ENCODE results near the gene PSMC5.
"Not testable (repeated sequence)": the region's sequence is repeated elsewhere in the genome, so short reads cannot be mapped to it uniquely, and the experiment has no call there.

The PSMC5 gene
- total RNA-seq: 109 to 171 reads per million in 2 experiments

DNA sequence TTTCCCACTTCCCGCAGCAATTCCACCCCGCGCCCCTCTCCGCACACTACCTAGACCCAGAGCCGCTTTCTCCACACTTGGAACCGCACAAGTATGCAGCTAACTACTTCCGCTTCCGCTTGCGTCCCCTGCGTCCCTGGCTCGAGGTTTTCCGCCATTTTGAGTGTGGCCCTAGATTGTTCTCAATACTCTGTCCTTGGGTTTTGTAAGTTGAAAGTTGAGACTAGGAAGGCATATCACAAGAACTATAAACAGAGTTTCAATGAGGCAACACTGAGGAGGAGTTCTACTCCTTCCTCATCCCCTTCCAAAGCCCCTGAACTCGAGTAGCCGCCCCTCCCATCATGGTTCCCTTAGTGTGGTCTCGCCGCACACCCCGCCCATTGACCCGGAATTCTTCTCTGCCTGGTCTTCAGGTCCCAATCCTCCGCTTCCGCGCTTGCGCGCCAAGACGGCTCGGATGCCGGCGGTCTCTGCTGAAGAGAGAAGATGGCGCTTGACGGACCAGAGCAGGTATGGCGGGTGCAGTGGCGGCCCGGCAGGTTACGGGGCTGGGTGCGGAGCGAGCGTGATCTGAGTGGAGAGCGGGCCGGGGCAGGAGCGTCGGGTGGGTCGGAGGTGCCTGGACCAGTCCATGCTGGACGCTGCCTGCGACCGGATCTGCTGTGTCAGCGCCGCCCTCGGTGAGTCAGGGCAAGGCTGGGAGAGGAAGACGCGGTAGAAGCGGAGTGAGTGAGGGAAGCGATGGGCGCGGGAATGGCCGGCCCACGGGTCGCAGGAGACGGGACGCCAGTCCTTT lies at the start of gene PSMC5, which contains the start of gene FTSJ3:
PSMC5 (plus strand) TSS at position 430 of the 799 bp plus-strand sequence; CDS start at position 490, 60 bp downstream.
FTSJ3 (minus strand) TSS at position 662 of the 799 bp plus-strand sequence. CDS start 761 bp downstream, outside the sequence.
- DNase-seq (ENCODE audit: low read depth): peak; percentile 93

DNA sequence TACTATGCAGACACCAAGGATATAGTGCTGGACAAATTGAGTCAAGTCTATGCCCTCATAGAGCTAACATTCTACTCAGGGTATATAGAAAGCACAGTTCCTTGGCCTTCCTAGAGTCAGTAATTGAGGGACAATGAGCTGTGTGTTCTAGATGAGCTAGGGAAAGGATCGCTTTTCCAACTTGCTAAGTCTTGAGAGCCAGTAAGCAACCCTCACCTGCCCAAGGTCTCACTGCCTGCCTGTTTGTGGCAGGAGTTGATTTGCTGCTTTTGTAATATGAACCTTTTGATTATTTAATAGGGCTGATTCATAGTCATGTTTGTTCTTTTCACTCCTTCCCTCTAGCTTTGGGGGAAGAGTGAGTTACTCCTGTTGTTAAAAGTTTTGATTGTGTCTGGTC lies 46.7 kb upstream of the PSMC5 start:
- no peak for DNase-seq (ENCODE audit: low read depth)

DNA sequence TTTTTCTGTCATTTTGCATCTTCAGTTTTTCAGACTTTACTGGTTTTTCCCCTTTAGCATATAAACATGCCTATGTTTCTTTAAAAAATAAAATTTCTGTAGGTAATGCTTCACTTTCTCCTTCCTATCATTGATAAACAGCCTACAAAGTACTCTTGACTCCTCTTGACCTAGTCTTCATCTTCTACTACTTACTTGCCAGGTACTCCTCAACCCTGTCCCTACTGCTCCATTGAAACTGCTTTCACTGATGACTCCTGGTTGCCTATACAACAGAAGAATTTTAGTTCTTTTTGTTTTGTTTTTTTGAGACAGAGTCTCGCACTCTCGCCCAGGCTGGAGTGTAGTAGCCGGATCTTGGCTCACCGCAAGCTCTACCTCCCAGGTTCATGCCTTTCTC lies 46.3 kb upstream of the PSMC5 start:
- no peak for DNase-seq (ENCODE audit: low read depth)

DNA sequence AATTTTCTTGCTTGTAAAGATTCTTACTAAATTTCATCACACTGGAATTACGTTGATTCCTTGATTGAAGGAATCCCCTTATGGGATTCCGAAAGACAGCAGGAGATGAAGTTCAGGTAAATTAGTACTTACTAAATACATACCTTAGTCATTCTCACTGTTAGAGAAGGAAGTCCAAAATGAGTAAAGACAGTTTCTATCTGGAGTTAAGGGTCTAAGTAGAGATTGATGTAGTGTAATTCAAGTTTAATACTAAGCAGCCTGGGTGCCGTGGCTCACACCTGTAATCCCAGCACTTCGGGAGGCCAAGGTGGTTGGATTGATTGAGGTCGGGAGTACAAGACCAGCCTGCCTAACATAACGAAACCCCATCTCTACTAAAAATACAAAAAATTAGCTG lies 43.7 kb upstream of the PSMC5 start:
- no peak for DNase-seq (ENCODE audit: low read depth)

DNA sequence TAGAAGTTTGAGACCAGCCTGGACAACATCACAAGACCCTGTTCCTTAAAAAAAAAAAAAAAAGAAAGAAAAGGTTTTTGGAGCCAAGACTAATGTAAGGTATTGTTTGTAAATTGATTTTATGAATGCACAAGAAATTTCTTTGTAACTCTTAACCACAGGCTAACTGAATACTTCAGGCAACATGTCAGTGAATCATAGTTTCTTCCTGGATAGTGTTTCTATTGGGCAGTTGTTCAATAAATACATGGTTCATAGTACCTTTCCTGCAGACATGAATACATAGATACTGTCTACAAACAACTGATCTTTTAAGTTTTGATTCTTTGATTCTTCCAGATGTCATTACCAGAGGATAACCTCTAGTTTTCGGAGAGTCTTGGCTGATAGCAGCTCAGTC lies 41.7 kb upstream of the PSMC5 start:
- no peak for DNase-seq (ENCODE audit: low read depth)

DNA sequence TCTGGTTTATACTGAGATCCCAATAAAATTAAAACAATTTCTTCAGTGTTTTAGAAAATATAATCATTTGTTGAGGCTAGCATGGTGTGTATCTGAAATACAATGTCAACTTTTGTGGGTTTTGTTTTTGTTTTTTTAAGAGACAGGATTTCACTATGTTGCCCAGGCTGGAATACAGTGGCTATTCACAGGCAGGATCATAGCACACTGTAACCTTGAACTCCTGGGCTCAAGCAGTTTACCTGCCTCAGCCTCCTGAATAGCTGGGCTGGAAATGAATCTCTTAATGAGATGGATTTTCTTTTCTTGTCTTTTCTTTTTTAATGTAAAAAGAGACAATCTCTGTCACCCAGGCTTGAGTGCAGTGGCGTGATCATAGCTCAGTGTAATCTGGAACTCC lies 41.1 kb upstream of the PSMC5 start:
- DNase-seq (ENCODE audit: low read depth): no peak

DNA sequence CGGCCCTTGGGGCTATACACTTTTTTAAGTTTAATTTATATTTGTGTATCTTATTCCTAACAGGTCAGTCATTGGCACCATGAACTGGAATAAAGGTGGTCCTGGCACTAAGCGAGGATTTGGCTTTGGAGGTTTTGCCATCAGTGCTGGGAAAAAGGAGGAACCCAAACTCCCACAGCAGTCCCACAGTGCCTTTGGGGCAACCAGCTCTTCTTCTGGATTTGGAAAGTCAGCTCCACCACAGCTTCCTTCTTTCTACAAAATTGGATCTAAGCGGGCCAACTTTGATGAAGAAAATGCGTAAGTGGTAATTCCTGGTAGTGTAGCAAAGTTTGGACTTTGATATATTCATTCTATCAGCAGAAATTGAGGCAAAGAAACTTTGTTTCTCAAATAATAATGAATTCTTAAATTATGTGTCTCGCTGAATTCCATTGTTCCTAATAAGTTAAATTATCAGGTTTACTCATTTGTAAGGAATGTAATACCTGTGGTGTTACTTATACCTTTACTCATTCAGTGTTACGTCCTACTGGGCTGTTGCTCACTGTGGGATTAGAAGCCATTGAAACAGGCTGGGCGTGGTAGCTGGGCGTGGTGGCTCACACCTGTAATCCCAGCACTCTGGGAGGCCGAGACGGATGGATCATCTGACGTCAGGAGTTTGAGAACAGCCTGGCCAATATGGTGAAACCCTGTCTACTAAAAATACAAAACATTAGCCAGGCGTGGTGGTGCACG lies 40.1 kb upstream of the PSMC5 start:
- DNase-seq (ENCODE audit: low read depth): no peak

DNA sequence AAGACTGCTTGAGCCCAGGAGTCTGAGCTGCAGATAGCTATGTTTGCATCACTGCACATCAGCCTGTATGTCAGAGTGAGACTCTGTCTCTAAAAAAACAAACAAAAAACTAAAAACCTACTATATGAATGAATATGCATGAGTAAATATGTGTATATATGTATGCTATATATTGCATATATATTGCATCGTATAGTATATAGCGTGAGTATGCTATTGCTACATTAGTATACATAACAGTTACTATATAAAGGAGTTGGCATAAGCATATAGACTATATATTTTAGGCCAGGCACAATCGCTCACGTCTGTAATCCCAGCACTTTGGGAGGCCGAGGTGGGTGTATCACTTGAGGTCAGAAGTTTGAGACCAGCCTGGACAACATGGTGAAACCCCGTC lies 37.2 kb upstream of the PSMC5 start:
- no peak for DNase-seq (ENCODE audit: low read depth)

DNA sequence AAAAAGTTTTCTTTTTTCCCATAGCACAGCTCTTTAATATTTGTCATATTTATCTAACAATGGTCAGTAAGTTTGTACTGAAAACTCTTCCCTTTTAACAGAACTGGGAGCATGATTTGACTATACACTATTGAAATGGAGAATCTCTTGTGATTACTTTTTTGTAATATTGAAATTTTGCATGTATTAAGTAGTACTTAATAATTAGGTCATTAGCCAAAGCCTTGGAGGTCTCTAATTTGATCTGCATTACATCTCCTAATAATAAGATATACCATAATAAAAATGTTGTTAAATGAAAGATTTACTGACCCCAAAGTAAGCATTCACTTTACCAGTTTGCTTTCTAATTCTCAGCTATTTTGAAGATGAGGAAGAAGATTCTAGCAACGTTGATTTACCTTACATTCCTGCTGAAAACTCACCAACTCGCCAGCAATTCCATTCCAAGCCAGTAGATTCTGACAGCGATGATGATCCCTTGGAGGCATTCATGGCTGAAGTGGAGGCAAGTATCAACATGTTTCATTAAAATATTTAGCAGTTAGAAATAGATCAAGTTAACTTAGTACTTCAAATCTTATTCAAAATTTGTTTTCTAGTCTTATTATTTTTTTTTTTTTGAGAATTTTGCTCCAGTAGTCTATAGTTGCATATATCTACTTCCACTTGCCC lies 35.0 kb upstream of the PSMC5 start:
- no peak for DNase-seq (ENCODE audit: low read depth)

DNA sequence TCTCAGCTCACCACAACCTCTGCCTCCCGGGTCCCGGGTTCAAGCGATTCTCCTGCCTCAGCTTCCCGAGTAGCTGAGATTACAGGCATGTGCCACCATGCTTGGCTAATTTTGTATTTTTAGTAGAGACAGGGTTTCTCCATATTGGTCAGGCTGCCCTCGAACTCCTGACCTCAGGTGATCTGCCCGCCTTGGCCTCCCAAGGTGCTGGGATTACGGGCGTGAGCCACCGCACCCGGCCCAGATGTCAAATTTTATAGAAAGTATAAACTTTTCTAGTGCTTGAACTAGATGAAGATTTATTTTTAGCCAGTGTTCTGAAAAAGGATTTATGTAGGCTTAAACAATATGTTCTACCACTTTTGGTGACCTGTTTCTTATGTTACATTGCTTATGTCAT lies 30.9 kb upstream of the PSMC5 start:
- not testable (repeated sequence) for DNase-seq (ENCODE audit: low read depth)

DNA sequence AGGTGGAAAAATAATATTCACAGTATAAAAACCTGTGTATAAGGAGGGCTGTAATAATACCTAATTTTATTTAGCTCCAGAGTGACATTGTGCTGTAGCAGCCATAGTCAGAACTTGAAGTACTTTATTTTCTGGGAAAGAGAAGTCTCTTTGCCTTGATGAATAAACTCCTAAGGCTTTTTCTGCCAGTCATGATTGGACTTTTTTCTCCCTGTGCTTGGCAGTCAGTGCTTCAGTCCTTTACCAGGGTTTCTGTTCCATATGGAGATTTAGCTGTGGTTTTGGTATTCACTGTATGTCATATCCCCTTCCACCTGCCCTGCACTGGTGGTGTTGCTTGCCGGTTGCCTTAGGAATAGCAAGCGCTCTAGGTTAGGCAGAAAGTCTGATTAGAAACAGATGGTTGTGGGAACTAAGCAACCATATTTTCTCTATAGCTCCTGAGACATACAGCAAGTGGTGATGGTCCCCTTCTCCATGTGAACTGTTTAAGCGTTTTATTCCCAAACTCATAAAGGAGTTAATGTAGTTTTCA lies 28.6 kb upstream of the PSMC5 start:
- DNase-seq (ENCODE audit: low read depth): no peak

DNA sequence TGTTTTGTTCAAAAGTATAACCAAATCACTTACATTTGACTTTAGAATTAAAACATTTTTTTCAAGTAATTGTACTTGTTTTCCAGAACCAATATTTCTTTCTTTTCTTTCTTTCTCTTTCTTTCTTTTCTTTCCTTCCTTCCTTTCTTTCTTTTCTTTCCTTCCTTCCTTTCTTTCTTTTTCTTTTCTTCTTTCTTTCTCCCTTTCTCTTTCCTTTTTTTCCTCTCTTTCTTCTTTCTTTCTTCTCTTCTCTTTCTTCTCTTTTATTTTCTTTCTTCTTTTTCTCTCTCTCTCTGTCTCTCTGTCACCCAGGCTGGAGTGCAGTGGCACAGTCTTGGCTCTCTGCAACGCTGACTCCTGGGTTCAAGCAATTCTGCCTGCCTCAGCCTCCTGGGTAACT lies 26.4 kb upstream of the PSMC5 start:
- DNase-seq (ENCODE audit: low read depth): no peak

DNA sequence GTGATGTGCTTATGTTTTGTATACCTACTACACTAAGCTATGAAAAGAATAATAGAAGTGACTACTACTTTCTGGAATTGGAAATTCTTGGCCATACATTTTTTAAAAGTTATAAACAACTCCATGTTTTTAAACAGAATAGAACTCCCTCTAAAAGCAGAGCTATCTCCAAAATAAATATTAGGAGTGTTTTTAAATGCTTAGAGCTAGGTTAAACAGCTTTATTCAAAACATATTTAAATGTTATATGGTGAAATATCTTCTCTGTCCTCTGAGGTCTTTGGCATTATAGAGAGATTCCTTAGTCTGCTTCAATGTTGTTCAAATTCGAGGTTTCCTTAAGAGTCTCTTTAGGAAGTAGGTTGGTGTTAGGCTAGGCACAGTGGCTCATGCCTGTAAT lies 22.9 kb upstream of the PSMC5 start:
- DNase-seq (ENCODE audit: low read depth): no peak

DNA sequence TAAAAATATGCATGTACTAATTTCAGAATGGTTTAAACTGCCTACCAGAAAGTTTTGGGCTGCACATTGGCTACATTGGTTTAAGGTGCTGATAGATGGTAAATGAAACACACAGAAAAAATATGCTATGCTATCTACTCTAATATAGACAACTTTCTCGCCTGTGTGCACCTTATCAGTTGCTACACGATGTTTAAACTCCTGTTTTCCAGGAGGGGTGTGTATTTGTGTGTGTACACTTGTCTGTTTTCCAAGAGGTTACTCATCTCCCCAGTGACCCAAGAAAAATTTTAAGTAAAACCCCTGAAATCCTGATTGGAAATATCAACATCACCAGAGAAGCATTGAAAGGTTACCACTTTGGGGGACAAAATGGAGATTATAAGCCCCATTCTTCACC lies 21.6 kb upstream of the PSMC5 start:
- no peak for DNase-seq (ENCODE audit: low read depth)

DNA sequence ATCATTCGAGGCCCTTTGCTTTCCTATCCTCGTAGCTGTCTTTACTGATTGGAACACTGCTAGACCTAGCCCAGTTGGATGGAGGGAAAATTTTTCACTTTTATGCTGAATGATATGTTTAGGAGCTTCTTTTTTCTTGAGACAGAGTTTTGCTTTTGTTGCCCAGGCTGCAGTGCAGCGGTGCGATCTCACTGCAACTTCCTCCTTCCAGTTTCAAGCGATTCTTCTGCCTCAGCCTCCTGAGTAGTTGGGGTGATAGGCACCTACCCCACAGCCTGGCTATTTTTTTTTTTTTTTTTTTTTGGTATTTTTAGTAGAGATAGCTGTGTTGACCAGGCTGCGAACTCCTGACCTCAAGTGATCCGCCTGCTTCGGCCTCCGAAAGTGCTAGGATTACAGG lies 17.3 kb upstream of the PSMC5 start:
- DNase-seq (ENCODE audit: low read depth): no peak

DNA sequence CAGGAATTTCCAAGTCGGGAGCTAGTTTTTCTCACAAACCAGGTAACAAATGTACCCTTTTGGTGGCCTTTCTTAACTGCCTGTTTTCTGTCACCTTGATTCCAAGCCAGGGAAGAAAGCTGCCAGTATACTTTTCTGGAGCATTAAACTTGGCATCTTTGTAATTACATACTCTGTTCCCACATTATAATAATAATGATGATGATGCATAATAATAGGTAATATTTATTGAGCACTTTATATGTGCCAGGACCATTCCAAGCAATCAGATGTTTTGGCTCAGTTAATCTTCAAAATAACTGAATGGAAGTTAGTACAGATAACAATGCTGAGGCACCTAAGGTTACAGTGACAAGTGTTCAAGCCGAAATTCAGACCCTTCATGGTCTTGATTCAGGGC lies 11.1 kb upstream of the PSMC5 start:
- no peak for DNase-seq (ENCODE audit: low read depth)

DNA sequence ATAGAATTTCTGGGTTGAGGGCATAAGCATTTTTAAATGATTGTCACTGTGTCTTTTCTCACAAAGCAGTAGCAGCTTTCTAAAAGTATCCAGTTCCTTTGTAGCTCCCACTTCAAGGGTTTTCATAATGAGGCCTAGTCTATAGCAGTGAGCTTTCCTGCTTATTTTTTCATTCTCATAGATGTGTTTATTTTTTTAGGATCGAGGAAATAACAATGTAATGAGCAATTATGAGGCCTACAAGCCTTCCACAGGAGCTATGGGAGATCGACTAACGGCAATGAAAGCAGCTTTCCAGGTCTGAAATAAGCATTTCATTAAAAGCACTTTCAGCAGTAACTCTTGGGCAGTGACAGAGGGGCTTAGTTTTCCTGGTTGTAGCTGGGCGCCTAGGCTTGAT lies 10.6 kb upstream of the PSMC5 start:
- no peak for DNase-seq (ENCODE audit: low read depth)

DNA sequence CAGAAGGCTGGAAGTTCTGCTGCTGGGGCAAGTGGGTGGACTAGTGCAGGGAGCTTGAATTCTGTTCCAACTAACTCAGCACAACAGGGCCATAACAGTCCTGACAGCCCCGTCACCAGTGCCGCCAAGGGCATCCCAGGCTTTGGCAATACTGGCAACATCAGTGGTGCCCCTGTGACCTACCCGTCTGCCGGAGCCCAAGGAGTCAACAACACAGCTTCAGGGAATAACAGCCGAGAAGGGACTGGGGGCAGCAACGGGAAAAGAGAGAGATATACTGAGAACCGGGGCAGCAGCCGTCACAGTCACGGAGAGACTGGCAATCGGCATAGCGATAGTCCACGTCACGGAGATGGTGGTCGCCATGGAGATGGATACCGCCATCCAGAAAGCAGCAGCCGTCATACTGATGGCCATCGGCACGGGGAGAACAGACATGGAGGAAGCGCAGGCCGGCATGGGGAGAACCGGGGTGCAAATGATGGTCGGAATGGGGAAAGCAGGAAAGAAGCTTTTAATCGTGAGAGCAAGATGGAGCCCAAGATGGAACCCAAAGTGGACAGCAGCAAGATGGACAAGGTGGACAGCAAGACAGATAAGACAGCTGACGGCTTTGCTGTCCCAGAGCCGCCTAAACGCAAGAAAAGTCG lies 9.4 kb upstream of the PSMC5 start:
- DNase-seq (ENCODE audit: low read depth): no peak

DNA sequence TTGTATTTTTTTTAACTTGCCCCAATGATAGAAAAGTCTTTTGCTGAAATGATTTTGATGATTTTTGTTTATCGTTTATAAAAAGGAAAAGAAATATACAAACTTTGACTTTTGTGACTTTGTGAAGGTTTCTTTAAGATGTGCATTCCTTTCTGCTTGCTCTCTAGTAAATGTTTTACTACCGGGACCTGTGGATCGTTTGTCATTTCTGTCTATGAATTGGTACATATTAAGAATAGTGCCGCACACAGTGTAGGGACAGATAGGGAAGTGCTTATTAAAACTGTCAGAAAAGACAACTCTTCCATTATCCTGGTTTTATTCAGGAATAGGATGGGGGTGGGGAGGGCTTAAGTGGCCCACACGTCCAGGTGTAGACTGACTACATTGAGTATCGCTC lies 8.1 kb upstream of the PSMC5 start:
- no peak for DNase-seq (ENCODE audit: low read depth)

DNA sequence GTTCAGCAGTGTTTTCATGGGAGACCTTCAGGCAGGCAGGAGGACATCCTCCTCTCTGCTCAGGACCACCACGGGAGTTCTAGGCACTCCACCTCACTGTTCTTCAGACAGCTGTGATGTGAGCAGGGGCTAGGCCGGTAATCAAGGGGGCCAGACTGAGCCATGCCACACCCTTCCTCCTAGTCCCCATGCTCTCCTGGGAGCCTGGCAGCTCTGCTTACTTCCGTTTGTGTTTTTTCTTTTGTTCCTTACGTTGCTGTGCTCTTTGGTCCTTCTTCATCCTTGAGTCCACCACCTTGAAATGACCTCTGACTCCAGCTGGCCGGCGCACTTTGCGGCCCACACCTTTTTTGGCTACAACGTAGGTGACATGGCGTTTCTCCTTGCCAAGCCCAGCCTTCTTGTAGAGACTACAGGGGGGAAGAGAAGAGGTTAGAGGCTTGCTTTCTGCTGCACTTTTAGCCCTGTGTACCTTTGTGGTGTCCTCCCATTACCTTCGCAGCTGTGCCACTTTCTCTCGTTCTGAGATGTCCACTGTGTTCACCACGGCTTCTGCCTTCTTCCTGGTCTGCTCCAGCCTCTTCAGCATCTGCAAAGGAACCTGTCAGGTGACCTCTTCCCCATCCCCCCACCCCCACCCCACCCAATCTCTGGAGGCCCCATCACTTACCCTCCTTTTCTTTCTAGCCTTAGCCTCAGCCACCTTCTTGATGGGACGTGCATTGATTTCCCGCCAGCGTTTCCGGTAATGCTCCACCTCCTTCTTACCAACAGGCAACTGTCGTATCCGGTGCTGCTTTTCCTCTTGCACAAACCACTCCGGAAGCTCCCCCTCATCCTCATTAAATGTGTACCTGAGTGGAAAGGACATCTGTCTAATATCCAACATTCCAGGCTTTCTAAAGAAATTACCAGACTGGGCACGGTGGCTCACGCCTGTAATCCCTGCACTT lies 7.4 kb upstream of the PSMC5 start:
- no peak for DNase-seq (ENCODE audit: low read depth)
